H9 (cell line): ENCODE data around the gene DENND6A. TPM values are rescaled to one million over a fixed set of nuclear protein-coding genes. Genes with fewer than 3 reads are reported as not detected.
A peak's percentile ranks its signal among the peaks of the same experiment; 100 is the strongest.

Experiments used
- DNase-seq: peaks from one replicate; pipeline ENCODE4 v3.0.0-alpha.2; 2017
- H2AFZ ChIP-seq: one replicate; pipeline ENCODE4 v1.6.1; 2013; ENCODE audit warnings: mild to moderate bottlenecking, low read length, control low read depth, moderate library complexity
- H2AK5ac ChIP-seq: 2 replicates; pipeline ENCODE4 v1.6.1; 2013; ENCODE audit warnings: low read length, control low read depth, mixed read lengths; ENCODE audit not compliant: insufficient read length
- H2BK120ac ChIP-seq: one replicate; pipeline ENCODE4 v1.6.1; 2013; ENCODE audit warnings: low read depth, mild to moderate bottlenecking, low read length, control low read depth, inconsistent platforms; ENCODE audit not compliant: poor library complexity, severe bottlenecking
- H2BK12ac ChIP-seq: 2 replicates; pipeline ENCODE4 v1.6.1; 2013; ENCODE audit warnings: low read length, control low read depth, mixed read lengths, low read depth; ENCODE audit not compliant: insufficient read length
- H2BK15ac ChIP-seq: 2 replicates; pipeline ENCODE4 v1.6.1; 2013; ENCODE audit warnings: low read depth, low read length, control low read depth
- H2BK20ac ChIP-seq: one replicate; pipeline ENCODE4 v1.6.1; 2013; ENCODE audit warnings: low read depth, mild to moderate bottlenecking, low read length, control low read depth, inconsistent platforms; ENCODE audit not compliant: poor library complexity, severe bottlenecking
- H2BK5ac ChIP-seq: 2 replicates; pipeline ENCODE4 v1.6.1; 2013; ENCODE audit warnings: low read length, control low read depth, mixed read lengths; ENCODE audit not compliant: insufficient read length
- H3K14ac ChIP-seq: 2 replicates; pipeline ENCODE4 v1.6.1; 2013; ENCODE audit warnings: low read length, control low read depth; ENCODE audit not compliant: insufficient read depth
- H3K18ac ChIP-seq: 2 replicates; pipeline ENCODE4 v1.6.1; 2013; ENCODE audit warnings: low read depth, mild to moderate bottlenecking, mixed read lengths, low read length, control low read depth; ENCODE audit not compliant: insufficient read length
- H3K23ac ChIP-seq: 2 replicates; pipeline ENCODE4 v1.6.1; 2013; ENCODE audit warnings: low read length, control low read depth, mixed read lengths, low read depth; ENCODE audit not compliant: insufficient read length
- H3K23me2 ChIP-seq: 2 replicates; pipeline ENCODE4 v1.6.1; 2013; ENCODE audit warnings: low read depth, mild to moderate bottlenecking, mixed read lengths, low read length, control low read depth; ENCODE audit not compliant: insufficient read length, poor library complexity, severe bottlenecking
- H3K27ac ChIP-seq: 2 replicates; pipeline ENCODE4 v1.5.1; 2013; ENCODE audit warnings: low read length, control low read depth, mixed read lengths, low read depth; ENCODE audit not compliant: insufficient read length
- H3K27me3 ChIP-seq: 2 replicates; pipeline ENCODE4 v1.6.1; 2013; ENCODE audit warnings: low read length, control low read depth, inconsistent platforms; ENCODE audit not compliant: insufficient read depth
- H3K4ac ChIP-seq: 2 replicates; pipeline ENCODE4 v1.6.1; 2013; ENCODE audit warnings: low read depth, mild to moderate bottlenecking, control low read depth, inconsistent platforms, low read length, moderate library complexity
- H3K4me1 ChIP-seq: 2 replicates; pipeline ENCODE4 v1.6.1; 2013; ENCODE audit warnings: low read length, control low read depth, inconsistent platforms; ENCODE audit not compliant: insufficient read depth
- H3K4me2 ChIP-seq: 2 replicates; pipeline ENCODE4 v1.6.1; 2013; ENCODE audit warnings: low read length, control low read depth, mixed read lengths; ENCODE audit not compliant: insufficient read length, insufficient read depth
- H3K56ac ChIP-seq: 2 replicates; pipeline ENCODE4 v1.6.1; 2013; ENCODE audit warnings: low read depth, mild to moderate bottlenecking, mixed read lengths, low read length, control low read depth; ENCODE audit not compliant: insufficient read length
- H3K79me1 ChIP-seq: 2 replicates; pipeline ENCODE4 v1.6.1; 2013; ENCODE audit warnings: low read depth, mild to moderate bottlenecking, moderate library complexity, low read length, control low read depth, inconsistent platforms; ENCODE audit not compliant: insufficient read depth, poor library complexity, severe bottlenecking
- H3K79me2 ChIP-seq: 2 replicates; pipeline ENCODE4 v1.6.1; 2013; ENCODE audit warnings: low read length, control low read depth, inconsistent platforms; ENCODE audit not compliant: insufficient read depth
- H3K9ac ChIP-seq: 2 replicates; pipeline ENCODE4 v1.6.1; 2013; ENCODE audit warnings: low read length, control low read depth, mixed read lengths; ENCODE audit not compliant: insufficient read length; ENCODE audit errors: extremely low read depth
- H3K9me3 ChIP-seq: one replicate; pipeline ENCODE4 v1.6.1; 2013; ENCODE audit warnings: low read depth, low read length, inconsistent platforms; ENCODE audit not compliant: control insufficient read depth
- H3T11ph ChIP-seq: one replicate; pipeline ENCODE4 v1.6.1; 2013; ENCODE audit warnings: mild to moderate bottlenecking, low read length, control low read depth, inconsistent platforms
- H4K20me1 ChIP-seq: one replicate; pipeline ENCODE4 v1.6.1; 2013; ENCODE audit not compliant: control insufficient read depth, insufficient read length, insufficient read depth
- H4K5ac ChIP-seq: 2 replicates; pipeline ENCODE4 v1.6.1; 2013; ENCODE audit warnings: low read depth, mild to moderate bottlenecking, mixed read lengths, low read length, control low read depth; ENCODE audit not compliant: insufficient read length
- H4K8ac ChIP-seq: replicated peaks from 2 replicates; pipeline ENCODE4 v1.6.1; 2013; ENCODE audit warnings: low read length, control low read depth, mixed read lengths, low read depth; ENCODE audit not compliant: insufficient read length
- H4K91ac ChIP-seq: 2 replicates; pipeline ENCODE4 v1.6.1; 2013; ENCODE audit warnings: low read depth, mild to moderate bottlenecking, moderate library complexity, mixed read lengths, low read length, control low read depth; ENCODE audit not compliant: insufficient read length
- H3K27ac Mint-ChIP-seq, 3 experiments: 2 replicates in 2 of 3; 3 replicates in 1 of 3; pipeline ENCODE4 v1.8.0; 2020 to 2021; ENCODE audit warnings: mixed read lengths in 3 of 3, mild to moderate bottlenecking in 1 of 3, moderate library complexity in 1 of 3
- H3K27me3 Mint-ChIP-seq: 2 replicates; pipeline ENCODE4 v1.8.0; 2021; ENCODE audit warnings: low read depth, mild to moderate bottlenecking, moderate library complexity, mixed read lengths
- H3K36me3 Mint-ChIP-seq, 3 experiments: 2 replicates in 2 of 3; 3 replicates in 1 of 3; pipeline ENCODE4 v1.8.0; 2020 to 2021; ENCODE audit warnings: low read depth in 3 of 3, mixed read lengths in 3 of 3; ENCODE audit not compliant: insufficient read depth in 1 of 3
- H3K4me1 Mint-ChIP-seq, 2 experiments: 2 replicates each; pipeline ENCODE4 v1.8.0; 2020; ENCODE audit warnings: mixed read lengths in 2 of 2
- H3K4me3 Mint-ChIP-seq, 2 experiments: 2 replicates in 1 of 2; 3 replicates in 1 of 2; pipeline ENCODE4 v1.8.0; 2020 to 2021; ENCODE audit warnings: mild to moderate bottlenecking in 2 of 2, mixed read lengths in 2 of 2, moderate library complexity in 1 of 2
- H3K9me3 Mint-ChIP-seq, 2 experiments: 2 replicates in 1 of 2; 3 replicates in 1 of 2; pipeline ENCODE4 v1.8.0; 2020; ENCODE audit warnings: mild to moderate bottlenecking in 2 of 2, mixed read lengths in 2 of 2, moderate library complexity in 1 of 2
- CTCF ChIP-seq: fragments of 200-600 bp; sonication (generic); conservative IDR thresholded peaks from 3 replicates; pipeline ENCODE4 v1.8.0; 2021; ENCODE audit warnings: antibody characterized with exemption, mild to moderate bottlenecking
- WGBS: extraction: QIAGEN DNeasy Blood & Tissue Kit; methylation state at CpG from one replicate; pipeline ENCODE4 v1.1.7; 2013; ENCODE audit warnings: missing lambda C conversion rate, low lambda C conversion rate, mixed read lengths; ENCODE audit not compliant: insufficient read length; ENCODE audit errors: extremely low coverage; 5-methylcytosine and 5-hydroxymethylcytosine counted together
- total RNA-seq: library from RNA; stranded (reverse); gene quantifications from 2 replicates; pipeline ENCODE4 v1.2.1, GENCODE V29; 2021

Gene DENND6A
- total RNA-seq, 1 experiment from 2014 or later, result 13.2 TPM

GRCh38 chr3:57598765-57599360 is 94.0 kb downstream of the DENND6A start:
- Histone ChIP-seq H4K91ac (no peak overlapping the region), H3K9me3 (no peaks in the 10 kb centered on the region), H3T11ph (no peak overlapping the region), H3K23me2 (no peaks in the 10 kb centered on the region), H4K20me1 (no peaks in the 10 kb centered on the region), H2BK15ac (no peak overlapping the region), H2BK12ac (no peak overlapping the region), H3K27ac (no peak overlapping the region), H2AFZ (no peak overlapping the region), H4K5ac (no peak overlapping the region), H2BK120ac (no peak overlapping the region), H4K8ac (no peak overlapping the region), H3K9ac (no peak overlapping the region), H3K56ac (no peak overlapping the region), H3K4ac (no peak overlapping the region), H2BK5ac (no peak overlapping the region), H3K4me2 (peak overlapping the region; percentile 66), H3K23ac (no peak overlapping the region), H2AK5ac (no peak overlapping the region), H3K79me1 (no peaks in the 10 kb centered on the region), H3K4me1 (no peaks in the 10 kb centered on the region), H2BK20ac (no peak overlapping the region), H3K27me3 (no peaks in the 10 kb centered on the region), H3K18ac (no peak overlapping the region), H3K79me2 (peaks cover 15% of the 10 kb centered on the region; the same call in 1 of the 2 replicates), H3K14ac (no peak overlapping the region)
- peaks cover 21 to 29% of the 10 kb centered on the region in 2 experiments for H3K4me1 Mint-ChIP-seq
- H3K36me3 Mint-ChIP-seq, result peaks cover 2 to 16% (median 13%) of the 10 kb centered on the region in 3 experiments
- peak overlapping the region; percentile 96 to 99 for H3K4me3 Mint-ChIP-seq
- no peaks in the 10 kb centered on the region for H3K27me3 Mint-ChIP-seq
- no peak for DNase-seq
- no CpG with 5 or more reads among the region's 5 CpGs for WGBS
- H3K9me3 Mint-ChIP-seq, result peaks cover 0 to 3% of the 10 kb centered on the region in 2 experiments; a peak in 2 of 5 replicates
- peak overlapping the region in 1 of 3 experiments; percentile 3; a peak in 3 of 7 replicates for H3K27ac Mint-ChIP-seq
- TF ChIP-seq CTCF, result no peak
